HepG2 (cell line): ENCODE measurements around the gene TBCB.

Source experiments
- BCL6 ChIP-seq: IDR thresholded peaks from 2 replicates; pipeline ENCODE4 v1.6.1; 2016; ENCODE audit warnings: missing genetic modification reagents, missing compliant biosample characterization
- CTCF ChIP-seq: sonication (generic); formaldehyde crosslinking; IDR thresholded peaks from 2 replicates; pipeline ENCODE4 v1.5.0; 2020; ENCODE audit warnings: mild to moderate bottlenecking, missing genetic modification reagents, moderate library complexity
- MYC ChIP-seq: sonication (generic); formaldehyde crosslinking; IDR thresholded peaks from 2 replicates; pipeline ENCODE4 v1.9.0; 2021; ENCODE audit warnings: missing genetic modification reagents, borderline replicate concordance
- NFIC ChIP-seq: IDR thresholded peaks from 2 replicates; pipeline ENCODE4 v1.6.1; 2012; ENCODE audit warnings: mild to moderate bottlenecking, low read length, inconsistent platforms
- NR2C2 ChIP-seq: sonication (generic); formaldehyde crosslinking; IDR thresholded peaks from 2 replicates; pipeline ENCODE4 v1.4.0; 2020; ENCODE audit warnings: missing genetic modification reagents, mild to moderate bottlenecking, moderate library complexity, borderline replicate concordance
- NR2F2 ChIP-seq: IDR thresholded peaks from 2 replicates; pipeline ENCODE4 v1.6.1; 2012; ENCODE audit warnings: low read depth, inconsistent platforms, borderline replicate concordance
- SMAD9 ChIP-seq: sonication (generic); formaldehyde crosslinking; IDR thresholded peaks from 2 replicates; pipeline ENCODE4 v1.5.1; 2020; ENCODE audit warnings: mild to moderate bottlenecking, missing genetic modification reagents
- SMC3 ChIP-seq: IDR thresholded peaks from 2 replicates; pipeline ENCODE4 v1.6.1; 2011; ENCODE audit warnings: low read length, improper control_type of control experiment
- ZNF280D ChIP-seq: sonication (generic); formaldehyde crosslinking; IDR thresholded peaks from 2 replicates; pipeline ENCODE4 v1.5.1; 2020; ENCODE audit warnings: mild to moderate bottlenecking, missing genetic modification reagents
- ZNF513 ChIP-seq: sonication (generic); formaldehyde crosslinking; conservative IDR thresholded peaks from 2 replicates; pipeline ENCODE4 v1.5.0; 2020; ENCODE audit warnings: missing genetic modification reagents
- ZNF580 ChIP-seq: IDR thresholded peaks from 2 replicates; pipeline ENCODE4 v1.6.1; 2016; ENCODE audit warnings: low read depth, borderline replicate concordance
- ZNF619 ChIP-seq: sonication (generic); formaldehyde crosslinking; IDR thresholded peaks from 2 replicates; pipeline ENCODE4 v1.4.0; 2020; ENCODE audit warnings: mild to moderate bottlenecking, missing genetic modification reagents
- ZSCAN20 ChIP-seq: sonication (generic); formaldehyde crosslinking; IDR thresholded peaks from 2 replicates; pipeline ENCODE4 v1.4.0; 2020; ENCODE audit warnings: missing genetic modification reagents, mild to moderate bottlenecking, borderline replicate concordance
- ZUFSP ChIP-seq: sonication (generic); formaldehyde crosslinking; IDR thresholded peaks from 2 replicates; pipeline ENCODE4 v1.9.0; 2021; ENCODE audit warnings: missing genetic modification reagents, mild to moderate bottlenecking, borderline replicate concordance

DNA sequence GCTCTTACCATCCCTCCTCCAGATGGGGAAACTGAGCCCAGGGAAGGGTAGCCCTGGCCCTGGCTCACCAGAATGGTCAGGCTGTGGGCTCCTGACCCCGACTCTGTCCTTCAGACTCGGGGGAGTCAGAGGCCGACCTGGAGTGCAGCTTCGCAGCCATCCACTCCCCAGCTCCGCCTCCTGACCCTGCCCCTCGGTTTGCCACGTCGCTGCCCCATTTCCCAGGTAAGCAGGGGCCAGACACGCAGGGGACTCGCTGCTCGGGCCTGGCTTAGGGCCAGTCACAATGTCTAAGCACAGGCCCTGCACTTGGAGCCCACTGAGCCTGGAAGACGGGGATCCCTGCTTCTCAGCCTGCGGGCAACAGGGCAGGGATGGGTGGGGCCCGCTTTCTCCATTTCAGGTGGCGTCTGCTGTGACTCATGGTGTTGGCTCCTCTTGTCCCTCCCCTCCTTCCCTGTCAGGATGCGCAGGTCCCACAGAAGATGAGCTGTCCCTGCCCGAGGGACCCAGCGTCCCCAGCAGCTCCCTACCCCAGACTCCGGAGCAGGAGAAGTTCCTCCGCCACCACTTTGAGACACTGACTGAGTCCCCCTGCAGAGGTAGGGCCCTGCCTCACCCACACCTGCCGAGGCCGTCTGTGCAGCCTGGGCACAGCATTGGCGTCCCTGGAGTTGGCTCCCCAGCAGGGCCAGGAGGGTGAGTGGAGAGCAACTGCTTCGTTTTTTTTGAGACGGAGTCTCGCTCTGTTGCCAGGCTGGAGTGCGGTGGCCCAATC is 13.5 kb upstream of the TBCB start:
- TF ChIP-seq ZNF580 (CRISPR knock-in tag) (no peak), ZSCAN20 (CRISPR knock-in tag) (no peak), NR2C2 (CRISPR knock-in tag) (no peak), ZNF619 (CRISPR knock-in tag) (no peak), SMAD9 (CRISPR knock-in tag) (no peak), ZNF280D (no peak), NFIC (no peak), ZNF513 (no peak), NR2F2 (no peak), MYC (CRISPR knock-in tag) (no peak), ZUFSP (CRISPR knock-in tag) (no peak), BCL6 (CRISPR knock-in tag) (no peak), CTCF (CRISPR knock-in tag) (no peak), SMC3 (no peak)
